NCI-H2196 treated with DMSO at 0.1 percent for 48 hours (cell line): ENCODE measurements around the gene DRD2.

ENCODE experiments used
- DNase-seq: peaks from one replicate; lab custom pipeline; 2025; ENCODE audit not compliant: unreplicated experiment; lab: John Stamatoyannopoulos, UW

DRD2 gene

DNA sequence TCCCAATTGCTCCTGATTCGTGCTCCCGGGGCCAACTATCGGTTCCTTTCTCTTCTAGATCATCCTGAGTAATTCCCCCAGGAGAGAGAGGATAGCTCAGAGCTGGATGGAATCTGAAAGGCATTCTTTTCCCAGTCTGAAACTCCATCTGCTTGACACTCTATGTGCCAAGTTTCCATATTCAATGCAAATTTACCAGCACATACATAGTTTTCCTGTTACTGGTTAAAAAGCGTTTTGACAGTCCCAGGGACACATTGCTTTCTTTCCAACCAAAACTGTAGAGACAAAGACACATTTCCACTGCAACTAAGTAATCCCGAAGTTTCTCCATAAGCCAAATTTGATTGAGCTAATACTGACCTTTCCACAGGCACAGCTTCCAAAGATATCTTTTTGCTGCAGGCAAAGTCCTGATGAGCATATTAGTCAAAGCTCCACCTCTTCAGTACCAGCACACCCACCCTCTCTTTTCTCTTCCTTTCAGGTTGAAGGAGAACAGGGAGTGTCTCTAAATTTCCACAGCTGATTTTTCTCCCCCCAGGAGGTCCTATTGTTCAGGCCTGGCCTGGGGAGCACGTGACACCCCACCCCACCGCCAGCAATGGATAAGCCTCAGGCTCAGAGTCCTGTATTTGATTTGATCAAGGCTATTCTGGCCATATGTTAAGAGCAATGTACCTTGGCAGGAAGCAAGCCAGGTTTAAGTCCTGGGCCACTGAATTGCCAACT is 97.4 kb downstream of the DRD2 start:
- no peak for DNase-seq

DNA sequence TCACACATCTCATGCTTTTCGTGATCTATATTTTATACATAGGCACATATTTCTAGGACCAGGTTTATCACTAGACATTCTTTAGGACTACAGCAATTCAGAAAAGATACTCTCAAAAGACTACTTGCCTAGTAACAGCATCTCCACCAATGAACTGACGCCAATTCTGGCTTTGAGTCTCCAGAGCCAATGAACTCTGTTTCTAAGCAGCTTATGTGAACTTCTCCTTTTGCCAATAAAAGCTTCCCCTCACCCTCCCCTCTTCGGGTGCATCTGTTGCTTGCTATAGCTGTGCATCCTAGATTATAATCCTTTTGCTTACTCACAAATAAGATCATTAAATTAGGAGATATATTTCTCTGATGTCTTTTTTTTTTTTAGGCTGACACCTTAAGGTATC is 99.0 kb downstream of the DRD2 start:
- no peak for DNase-seq

- DNase-seq, result no peak
Measured at GRCh38 chr11:113375402-113375801, 99.8 kb downstream of the DRD2 start.

GRCh38 chr11:113373981-113374560 is 101.1 kb downstream of the DRD2 start:
- no peak for DNase-seq

DNA sequence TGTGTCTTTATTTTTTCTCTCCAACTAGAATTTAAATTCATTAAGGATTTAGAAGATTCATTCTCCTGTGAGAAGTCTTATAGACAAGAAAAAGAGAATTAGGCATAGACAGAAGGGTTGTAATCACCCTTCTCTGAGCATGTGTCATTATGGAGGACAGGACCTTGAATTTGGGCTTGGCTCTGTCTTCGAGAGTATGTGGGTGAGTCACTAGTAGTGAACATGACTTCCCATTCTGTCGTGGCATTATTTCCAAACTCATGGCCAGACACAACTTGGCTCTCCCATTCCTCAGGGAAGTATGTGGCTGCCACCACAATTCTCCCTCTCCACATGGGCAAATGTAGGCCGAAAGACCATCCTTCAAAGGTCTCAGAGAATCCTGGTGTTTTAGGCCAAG is 101.9 kb downstream of the DRD2 start:
- DNase-seq, result no peak

- DNase-seq, result no peak
Measured at GRCh38 chr11:113372309-113372708, 102.9 kb downstream of the DRD2 start.

DNA sequence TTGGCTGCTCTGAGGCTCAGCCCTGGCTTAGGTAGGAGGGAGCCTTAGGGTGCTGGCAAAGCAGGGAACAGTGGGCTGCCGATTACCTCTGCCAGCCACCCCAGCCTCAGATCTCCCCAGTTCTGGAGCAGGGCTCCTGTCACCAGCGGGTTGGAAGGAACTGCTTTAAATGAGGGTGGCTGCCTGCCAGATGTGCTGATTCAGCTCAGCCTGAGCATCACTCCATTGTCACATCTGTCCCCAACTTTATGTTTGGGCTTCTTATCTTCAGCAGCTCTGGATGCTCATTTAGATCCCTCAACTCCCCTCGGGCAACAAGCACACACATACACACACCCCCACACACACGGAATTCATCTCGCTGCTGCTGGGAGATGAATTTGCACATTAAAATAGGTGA is 104.6 kb downstream of the DRD2 start:
- DNase-seq, result no peak

- no peak for DNase-seq
Measured at GRCh38 chr11:113369411-113369810, 105.8 kb downstream of the DRD2 start.

DNA sequence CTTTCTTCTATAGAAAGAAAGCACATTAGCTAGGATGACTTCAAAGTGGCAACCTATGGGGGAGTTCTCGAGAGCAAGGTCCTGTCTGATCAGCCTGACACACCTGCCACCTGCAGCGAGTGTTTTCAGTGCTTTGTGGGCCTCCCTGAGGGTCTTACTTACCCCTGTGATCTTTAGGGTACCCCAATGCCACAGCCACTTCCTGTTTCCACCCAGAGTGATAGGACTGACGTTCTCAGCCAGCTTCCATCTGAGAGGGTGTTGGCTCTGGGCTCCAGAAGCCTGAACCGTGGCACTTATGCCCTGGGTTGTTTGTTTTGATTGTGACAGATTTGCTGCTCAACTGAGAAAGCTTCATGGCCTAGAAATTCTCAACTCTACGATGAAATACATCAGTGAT is 109.3 kb downstream of the DRD2 start:
- no peak for DNase-seq

GRCh38 chr11:113363996-113364641 is 111.1 kb downstream of the DRD2 start:
- no peak for DNase-seq

GRCh38 chr11:113363406-113363805 is 111.8 kb downstream of the DRD2 start:
- DNase-seq, result no peak
